ENCODE results near the gene TFAP2E.
A peak's percentile ranks its signal among the peaks of the same experiment; 100 is the strongest.

TFAP2E gene

DNA sequence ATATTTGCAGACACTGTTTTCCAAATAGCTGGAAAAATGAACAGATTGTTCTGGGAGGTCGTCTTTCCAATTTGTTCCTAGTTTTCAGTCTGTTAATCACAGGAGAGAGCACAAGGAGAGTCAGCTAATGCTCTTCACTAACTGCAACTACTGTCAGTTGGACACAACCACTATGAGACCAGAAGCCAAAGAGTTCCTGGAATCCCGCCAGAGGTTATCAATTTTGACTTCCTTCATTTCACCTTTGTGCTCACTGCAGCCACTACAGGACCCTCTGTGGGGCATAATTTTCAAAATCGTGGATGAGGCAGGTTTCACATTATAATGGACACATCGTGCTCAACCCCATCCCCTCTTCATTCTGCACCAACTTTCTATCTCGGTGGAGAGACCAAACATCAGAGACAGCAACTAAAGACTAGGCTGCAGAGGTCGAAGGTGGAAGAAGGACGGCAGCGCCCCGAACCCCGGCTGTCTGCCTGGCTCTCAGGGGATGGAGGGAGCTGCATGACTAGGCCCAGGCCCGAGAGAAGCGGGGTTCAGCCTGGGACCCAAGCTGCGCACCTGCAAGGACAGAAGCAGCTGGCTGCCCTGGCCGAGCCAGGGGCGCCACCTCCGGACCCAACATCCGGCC lies 16.5 kb upstream of the TFAP2E start:
- TF ChIP-seq, protein P1, sequence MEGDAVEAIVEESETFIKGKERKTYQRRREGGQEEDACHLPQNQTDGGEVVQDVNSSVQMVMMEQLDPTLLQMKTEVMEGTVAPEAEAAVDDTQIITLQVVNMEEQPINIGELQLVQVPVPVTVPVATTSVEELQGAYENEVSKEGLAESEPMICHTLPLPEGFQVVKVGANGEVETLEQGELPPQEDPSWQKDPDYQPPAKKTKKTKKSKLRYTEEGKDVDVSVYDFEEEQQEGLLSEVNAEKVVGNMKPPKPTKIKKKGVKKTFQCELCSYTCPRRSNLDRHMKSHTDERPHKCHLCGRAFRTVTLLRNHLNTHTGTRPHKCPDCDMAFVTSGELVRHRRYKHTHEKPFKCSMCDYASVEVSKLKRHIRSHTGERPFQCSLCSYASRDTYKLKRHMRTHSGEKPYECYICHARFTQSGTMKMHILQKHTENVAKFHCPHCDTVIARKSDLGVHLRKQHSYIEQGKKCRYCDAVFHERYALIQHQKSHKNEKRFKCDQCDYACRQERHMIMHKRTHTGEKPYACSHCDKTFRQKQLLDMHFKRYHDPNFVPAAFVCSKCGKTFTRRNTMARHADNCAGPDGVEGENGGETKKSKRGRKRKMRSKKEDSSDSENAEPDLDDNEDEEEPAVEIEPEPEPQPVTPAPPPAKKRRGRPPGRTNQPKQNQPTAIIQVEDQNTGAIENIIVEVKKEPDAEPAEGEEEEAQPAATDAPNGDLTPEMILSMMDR (IDR thresholded peaks at IDR 0.05; ENCODE audit: control extremely low read depth, extremely low read depth, low read depth, missing control alignments), result peak; percentile 3
- CTCF ChIA-PET, result interaction anchor here (0.9 to 3.3 kb wide), 13 partner anchors 8 to 220 kb away, joined by 3 to 34 read pairs (median 3); no protein-coding TSS in a partner anchor

DNA sequence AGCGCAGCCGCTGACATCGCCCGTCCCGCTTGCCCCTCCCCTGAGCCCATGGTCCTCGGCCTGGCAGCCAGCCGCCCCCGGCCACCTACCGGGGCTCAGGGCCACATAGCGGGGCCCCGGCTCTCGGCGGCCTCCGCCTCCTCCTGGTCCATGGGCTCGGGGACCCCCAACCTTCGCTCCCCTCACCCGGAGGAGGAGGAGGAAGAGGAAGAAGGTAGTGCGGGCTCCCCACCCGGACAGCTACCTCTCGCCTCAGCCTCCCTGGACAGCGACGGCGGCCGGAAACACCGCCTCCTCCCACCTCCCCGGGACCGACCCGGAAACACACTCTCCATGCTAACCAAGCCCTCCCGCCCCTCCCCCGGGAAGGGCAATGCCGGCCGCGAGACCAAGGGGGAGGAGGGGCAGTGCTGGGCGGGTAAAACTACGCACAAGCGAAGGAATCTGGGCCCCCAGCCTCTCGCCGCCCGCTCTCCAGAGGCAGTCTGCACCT lies 15.9 kb upstream of the TFAP2E start, which contains the start of gene KIAA0319L:
Gene KIAA0319L, minus strand, starts transcription at position 286 of the 493 bp plus-strand sequence. CDS start 2,912 bp downstream, outside the sequence.
- ChIA-PET POLR2A (interaction anchor here (1.1 to 1.2 kb wide), 3 partner anchors 15 to 106 kb away, joined by 3 read pairs; partner anchors contain the start of gene TFAP2E), CTCF (interaction anchor here (0.9 to 3.3 kb wide), 13 partner anchors 9 to 220 kb away, joined by 3 to 34 read pairs (median 3); no protein-coding TSS in a partner anchor)
- DNase-seq (ENCODE audit: extremely low spot score), result peak; percentile 92
- TF ChIP-seq, protein P1 (IDR thresholded peaks at IDR 0.05; ENCODE audit: control extremely low read depth, extremely low read depth, low read depth, missing control alignments), result no peak

More for the DNA sequence above, 16.5 kb upstream of the TFAP2E start:
- POLR2A ChIA-PET, result interaction anchor here (1.1 to 1.2 kb wide), 3 partner anchors 16 to 106 kb away, joined by 3 read pairs; partner anchors contain the start of gene TFAP2E
- no peak for DNase-seq (ENCODE audit: extremely low spot score)

DNA sequence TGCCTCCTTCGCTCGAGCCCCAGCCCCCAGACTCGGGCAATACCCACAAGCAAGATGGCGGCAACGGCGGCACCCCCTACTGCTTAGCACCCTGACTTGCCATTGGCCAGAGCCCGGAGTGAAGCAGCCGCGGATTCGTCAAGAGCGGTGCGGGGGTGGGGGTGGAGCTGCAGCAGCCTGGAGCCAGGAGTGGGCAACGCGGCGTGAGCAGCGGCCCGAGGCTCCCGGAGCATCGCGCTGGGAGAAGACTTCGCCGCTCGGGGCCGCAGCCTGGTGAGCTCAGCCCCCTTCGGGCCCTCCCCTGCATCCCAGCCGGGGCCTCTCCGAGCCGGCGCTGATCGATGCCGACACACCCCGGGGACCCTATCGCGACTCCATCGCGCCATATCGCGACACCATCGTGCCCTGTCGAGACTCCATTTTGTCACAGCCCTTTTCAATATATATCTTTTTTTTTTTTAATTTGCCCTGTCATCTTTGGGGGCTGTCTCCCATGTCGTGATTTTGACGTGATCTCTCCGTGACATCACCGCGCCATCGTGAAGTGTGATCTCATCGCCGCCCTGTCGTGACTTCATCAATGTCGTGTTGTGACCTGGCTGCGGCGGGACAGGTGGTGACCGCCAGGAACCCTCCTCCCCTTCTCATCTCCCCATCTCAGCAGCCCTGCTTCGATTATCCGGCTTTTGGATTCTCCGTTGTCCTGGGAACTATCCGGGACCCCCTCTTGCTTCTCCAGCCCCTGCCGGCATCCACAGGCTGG lies 15.3 kb upstream of the TFAP2E start, which contains the start of gene NCDN:
Gene NCDN, plus strand, starts transcription at position 189 of the 763 bp plus-strand sequence. Its CDS starts 392 bp downstream, at position 581.
- TF ChIP-seq, protein P1 (IDR thresholded peaks at IDR 0.05; ENCODE audit: control extremely low read depth, extremely low read depth, low read depth, missing control alignments), result no peak
- ChIA-PET CTCF (interaction anchor here (0.9 to 3.3 kb wide), 9 partner anchors 10 to 170 kb away, joined by 3 to 34 read pairs (median 3); no protein-coding TSS in a partner anchor), POLR2A (interaction anchor here (1.1 to 1.2 kb wide), 3 partner anchors 15 to 107 kb away, joined by 3 read pairs; partner anchors contain the start of gene TFAP2E)
- DNase-seq (ENCODE audit: extremely low spot score), result peak; percentile 97

DNA sequence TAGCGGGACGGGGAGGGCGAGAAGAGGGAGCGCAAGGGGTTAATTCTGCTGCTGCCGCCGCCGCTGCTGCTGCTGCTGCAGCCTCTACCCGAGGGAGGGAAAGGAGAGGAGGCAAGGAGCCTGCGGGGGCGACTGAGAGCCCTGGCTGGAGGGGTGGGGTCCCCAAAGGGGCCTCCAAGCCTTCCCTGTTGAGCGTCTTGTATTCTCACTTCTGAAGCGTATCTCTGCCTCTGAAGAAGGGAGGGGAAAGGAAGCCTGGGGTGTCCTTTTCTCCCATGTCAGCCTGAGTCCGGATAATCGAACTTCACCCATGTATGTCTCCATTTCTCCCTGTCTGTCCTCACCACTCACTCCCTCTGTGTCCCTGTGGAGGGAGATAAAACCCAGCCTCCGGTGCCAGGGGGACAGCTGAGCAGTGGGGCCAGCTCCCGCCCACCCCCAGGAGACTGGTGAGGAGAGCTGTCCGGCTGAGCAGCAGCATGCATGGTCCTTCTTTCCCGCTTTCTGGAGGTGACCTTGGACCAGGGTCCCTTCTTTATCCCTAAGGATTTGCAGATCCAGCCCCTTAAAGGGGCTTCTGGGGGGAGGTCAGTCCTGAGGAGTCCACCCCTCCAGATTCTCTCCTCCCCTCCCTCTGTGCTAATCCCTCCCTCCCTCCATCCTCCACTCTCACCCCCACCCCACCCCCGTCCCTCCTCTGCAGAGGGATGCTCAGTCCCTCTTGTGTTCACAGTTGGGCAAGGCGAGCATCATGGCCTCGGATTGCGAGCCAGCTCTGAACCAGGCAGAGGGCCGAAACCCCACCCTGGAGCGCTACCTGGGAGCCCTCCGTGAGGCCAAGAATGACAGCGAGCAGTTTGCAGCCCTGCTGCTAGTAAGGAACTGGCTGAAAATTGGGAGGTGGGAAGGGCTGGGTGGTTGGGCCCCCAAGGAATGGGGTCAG lies 14.5 kb upstream of the TFAP2E start:
- ChIA-PET POLR2A (interaction anchor here (0.6 kb wide), 3 partner anchors 18 to 271 kb away, joined by 4 read pairs; no protein-coding TSS in a partner anchor), CTCF (interaction anchor here (0.7 to 2.2 kb wide), 4 partner anchors 11 to 107 kb away, joined by 3 to 7 read pairs (median 3); no protein-coding TSS in a partner anchor)
- DNase-seq (ENCODE audit: extremely low spot score), result no peak
- TF ChIP-seq, protein P1 (IDR thresholded peaks at IDR 0.05; ENCODE audit: control extremely low read depth, extremely low read depth, low read depth, missing control alignments), result no peak

DNA sequence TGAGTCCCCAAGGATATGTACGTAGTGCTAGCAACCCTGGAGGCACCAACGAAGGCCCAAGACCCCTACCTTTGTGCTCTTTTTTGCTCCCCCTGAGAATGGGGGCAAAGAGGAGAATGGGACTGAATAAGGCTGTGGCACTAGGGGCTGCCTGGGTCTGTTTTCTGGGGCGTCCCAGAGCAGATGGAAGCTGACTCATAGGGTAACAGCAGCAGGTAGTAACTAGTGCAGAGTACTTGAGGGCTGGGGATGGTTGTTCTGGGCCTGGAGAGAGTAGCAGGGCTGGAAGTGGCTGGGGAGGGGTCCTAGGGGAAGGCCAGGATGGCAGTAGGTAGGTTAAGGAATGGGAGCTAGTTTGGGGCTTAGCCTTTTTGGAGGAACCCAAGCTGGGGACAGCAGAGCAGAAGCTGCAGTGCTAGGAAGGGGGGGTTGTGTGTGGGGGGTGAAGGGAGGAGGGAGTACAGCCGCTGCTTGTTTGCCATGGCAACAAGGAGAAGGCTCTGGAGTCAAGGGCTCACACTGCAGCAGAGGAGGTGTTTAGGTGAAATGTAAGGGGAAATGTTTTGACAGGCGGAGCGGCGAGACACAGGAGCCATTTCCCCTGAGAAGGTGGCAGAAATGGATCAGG lies 13.7 kb upstream of the TFAP2E start:
- TF ChIP-seq, protein P1 (IDR thresholded peaks at IDR 0.05; ENCODE audit: control extremely low read depth, extremely low read depth, low read depth, missing control alignments), result no peak
- no peak for DNase-seq (ENCODE audit: extremely low spot score)

More for the DNA sequence above, 13.7 kb upstream of the TFAP2E start:
- ChIA-PET CTCF (interaction anchor here (0.6 to 2.2 kb wide), 5 partner anchors 10 to 156 kb away, joined by 3 to 7 read pairs (median 3); partner anchors contain the start of gene TFAP2E), POLR2A (interaction anchor here (0.6 kb wide), 3 partner anchors 19 to 271 kb away, joined by 4 read pairs; no protein-coding TSS in a partner anchor)

Measured in GM10248 (cell line).